GM10847 (cell line): Measurements from ENCODE around the gene UBE2D2.

Source experiments
- POLR2A ChIP-seq: IDR thresholded peaks from 2 replicates; pipeline ENCODE4 v1.6.1; 2011; ENCODE audit not compliant: insufficient read length; ENCODE audit errors: extremely low read depth

Gene UBE2D2

GRCh38 chr5:139554264-139554663, 6.9 kb upstream of the UBE2D2 start:
- TF ChIP-seq POLR2A, result no peak

GRCh38 chr5:139557811-139558210, 3.3 kb upstream of the UBE2D2 start:
- no peak for TF ChIP-seq POLR2A

DNA sequence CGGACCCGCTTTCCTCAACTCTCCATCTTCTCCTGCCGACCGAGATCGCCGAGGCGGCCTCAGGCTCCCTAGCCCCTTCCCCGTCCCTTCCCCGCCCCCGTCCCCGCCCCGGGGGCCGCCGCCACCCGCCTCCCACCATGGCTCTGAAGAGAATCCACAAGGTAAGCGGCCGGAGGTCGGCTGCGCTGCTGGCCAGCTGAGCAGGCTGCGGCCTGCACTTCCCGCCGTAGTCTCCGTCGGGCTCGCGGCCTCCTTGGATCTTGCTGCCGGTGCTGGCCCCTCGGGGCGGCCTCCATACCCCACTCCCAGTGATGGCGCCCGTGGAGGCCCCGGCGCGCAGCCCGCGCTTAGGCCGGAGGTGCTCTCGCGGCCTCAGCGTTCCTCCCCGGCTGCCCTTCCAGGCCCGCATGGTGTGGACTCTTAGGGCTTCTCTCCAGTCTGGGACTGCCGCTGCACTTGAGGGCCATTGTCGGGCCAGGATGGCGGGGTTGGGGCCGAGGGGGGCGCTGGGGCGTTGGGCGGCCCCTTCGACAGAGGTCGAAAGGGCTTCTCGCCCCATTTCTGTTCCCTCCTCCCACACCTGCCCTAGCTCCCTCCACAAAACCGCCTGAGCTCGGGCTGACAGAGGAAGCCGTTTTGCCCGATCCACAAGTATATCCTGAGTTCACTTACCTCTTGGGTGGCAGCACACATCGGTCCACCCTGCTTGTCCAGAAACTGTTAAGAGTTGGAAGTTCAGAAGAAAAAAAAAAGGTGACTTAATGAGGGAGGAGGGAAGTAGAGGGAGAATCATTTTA, 714 bp downstream of the UBE2D2 start:
- no peak for TF ChIP-seq POLR2A

- TF ChIP-seq POLR2A, result no peak
Observed at GRCh38 chr5:139562847-139563246, 1.7 kb downstream of the UBE2D2 start.

GRCh38 chr5:139565411-139566305, 4.5 kb downstream of the UBE2D2 start:
- TF ChIP-seq POLR2A, result no peak

- TF ChIP-seq POLR2A, result no peak
Observed at GRCh38 chr5:139566611-139567010, 5.5 kb downstream of the UBE2D2 start.

- TF ChIP-seq POLR2A, result no peak
Observed at GRCh38 chr5:139569270-139569955, 8.3 kb downstream of the UBE2D2 start.

- TF ChIP-seq POLR2A, result no peak
Observed at GRCh38 chr5:139571543-139571942, 10.4 kb downstream of the UBE2D2 start.

DNA sequence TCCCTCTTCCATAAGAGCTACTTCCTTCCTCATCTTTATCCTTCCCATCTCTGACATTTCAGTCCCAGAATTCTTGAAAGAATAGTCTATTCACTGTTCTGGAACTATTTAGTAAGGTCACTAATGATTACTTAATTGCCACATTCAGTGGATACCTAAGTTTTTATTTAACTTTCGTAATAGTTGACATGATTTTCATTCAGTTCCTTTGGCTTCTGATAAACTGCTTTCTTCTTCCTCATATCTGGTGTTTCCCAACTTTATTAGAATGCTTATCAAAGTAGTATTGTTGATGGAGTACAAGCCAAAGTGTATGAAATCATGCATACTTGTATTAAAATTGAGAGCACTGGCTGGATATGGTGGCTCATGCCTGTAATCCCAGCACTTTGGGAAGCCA, 10.8 kb downstream of the UBE2D2 start:
- TF ChIP-seq POLR2A, result no peak

DNA sequence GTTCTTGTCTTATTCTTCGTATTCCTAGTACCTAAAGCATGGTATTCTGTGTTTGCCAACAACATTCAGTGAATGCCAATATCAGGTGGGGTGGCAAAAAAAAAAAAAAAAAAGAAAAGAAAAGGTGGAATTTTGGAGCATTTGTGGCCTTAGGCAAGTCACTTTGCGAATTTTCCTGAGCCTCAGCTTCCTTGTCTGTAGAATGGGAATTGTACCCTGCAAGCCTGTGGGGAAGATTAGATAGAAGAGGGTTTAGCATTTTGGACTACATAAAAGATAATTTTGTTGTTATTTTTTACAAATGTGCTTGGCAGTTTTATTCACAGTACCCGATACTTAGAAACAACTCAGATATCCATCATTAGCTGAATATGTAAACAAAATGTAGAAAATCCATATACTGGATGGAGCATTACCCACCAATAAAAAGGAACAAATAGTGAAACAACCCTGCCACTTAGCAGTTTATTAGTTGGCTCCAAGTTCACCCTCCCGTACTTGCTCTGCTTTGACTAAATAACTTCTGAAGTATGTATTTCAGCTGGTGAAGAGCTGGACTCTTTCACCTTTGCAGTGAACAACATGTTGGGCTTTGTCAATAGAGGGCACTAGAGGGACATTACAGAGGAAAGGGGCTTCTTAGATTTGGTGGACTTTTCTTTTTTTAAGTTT, 13.6 kb downstream of the UBE2D2 start:
- no peak for TF ChIP-seq POLR2A

DNA sequence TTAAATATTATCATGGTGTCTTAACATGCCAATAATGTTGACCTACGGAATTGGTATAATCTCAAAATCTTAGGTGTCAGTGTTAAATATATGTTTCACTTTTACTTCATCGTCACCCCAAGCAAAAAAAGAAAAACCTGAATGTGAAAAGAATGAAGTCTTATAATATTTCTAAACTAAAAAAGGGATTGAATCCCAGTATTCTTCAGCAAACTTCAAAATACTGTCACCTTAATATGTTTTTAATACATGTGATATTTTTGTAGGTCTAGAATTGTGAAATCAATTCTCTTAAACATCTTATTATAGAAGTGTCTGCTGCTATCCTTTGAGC, 14.1 kb downstream of the UBE2D2 start:
- TF ChIP-seq POLR2A, result no peak

- TF ChIP-seq POLR2A, result no peak
Observed at GRCh38 chr5:139575751-139576150, 14.6 kb downstream of the UBE2D2 start.

DNA sequence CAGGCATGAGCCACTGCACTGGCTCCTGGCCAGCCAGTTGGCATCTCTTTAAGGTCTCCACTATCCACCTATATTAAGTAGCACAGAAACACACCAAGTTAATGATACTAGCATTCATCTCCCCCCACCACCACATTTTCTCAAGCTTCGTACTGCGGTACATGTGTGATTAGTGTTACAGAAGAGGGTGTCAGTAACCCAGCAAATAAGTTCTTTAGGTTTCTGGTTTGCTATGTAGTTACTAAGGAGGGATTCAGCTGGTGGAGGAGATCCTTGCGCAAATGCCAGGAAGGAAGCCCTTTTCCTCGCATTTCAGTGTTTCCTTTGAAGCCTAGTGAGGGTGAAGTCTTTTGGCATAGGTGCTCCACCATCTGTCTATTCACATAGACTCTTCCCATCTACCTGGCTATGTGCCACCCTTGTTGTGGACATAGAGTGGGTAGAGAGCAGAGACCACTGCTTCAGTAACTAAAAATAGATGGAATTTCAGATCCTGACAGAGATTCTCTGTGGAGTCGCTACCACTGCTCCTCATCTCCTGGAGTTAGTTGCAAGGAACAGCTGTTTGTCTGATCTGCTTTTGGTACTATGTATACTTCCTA, 16.7 kb downstream of the UBE2D2 start:
- TF ChIP-seq POLR2A, result no peak

DNA sequence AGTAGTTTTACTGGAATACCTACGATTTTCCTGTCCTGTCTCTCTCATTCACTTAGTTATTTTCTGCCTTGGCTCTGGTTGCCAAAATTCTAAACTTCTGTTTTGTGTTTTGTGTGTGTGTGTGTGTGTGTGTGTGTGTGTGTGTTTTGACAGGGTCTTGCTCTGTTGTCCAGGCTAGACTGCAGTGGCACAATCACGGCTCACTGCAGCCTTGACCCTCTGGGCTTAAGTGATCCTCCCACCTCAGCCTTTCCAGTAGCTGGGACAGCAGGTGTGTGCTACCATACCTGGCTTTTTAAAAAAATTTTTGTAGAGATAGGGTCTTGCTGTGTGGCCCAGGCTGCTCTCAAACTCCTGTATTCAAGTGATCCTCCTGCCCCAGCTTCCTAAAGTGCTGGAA, 17.2 kb downstream of the UBE2D2 start:
- no peak for TF ChIP-seq POLR2A

DNA sequence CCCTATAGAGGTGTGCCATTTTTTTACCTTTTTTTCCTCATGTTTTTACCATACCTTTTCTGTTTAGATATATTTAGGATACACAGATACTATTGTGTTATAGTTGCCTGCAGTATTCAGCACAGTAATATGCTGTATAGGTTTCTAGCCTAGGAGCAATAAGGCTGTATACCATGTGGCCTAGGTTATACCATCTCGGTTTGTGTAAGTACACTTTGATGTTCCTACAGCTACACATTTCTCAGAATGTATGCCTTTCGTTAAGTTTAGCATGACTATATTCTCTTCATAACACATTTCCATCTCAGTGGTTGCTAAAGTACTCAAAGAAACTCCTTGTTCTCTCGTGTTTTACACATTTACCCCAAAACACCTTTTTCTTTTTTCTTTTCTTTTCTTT, 23.0 kb downstream of the UBE2D2 start:
- TF ChIP-seq POLR2A, result no peak
